Sigmoid colon (tissue), 7 donors: ENCODE results near the gene CASZ1. TPM values are rescaled to one million over a fixed set of nuclear protein-coding genes. Genes with fewer than 3 reads are reported as not detected.

Experiments
- DNase-seq: peaks from one replicate; pipeline ENCODE4 v3.0.0-alpha.2; 2019
- H3K27ac ChIP-seq, 4 donors: fragments of 200-600 bp; sonication (generic); one replicate each; pipeline ENCODE4 v1.5.1; 2016 to 2019; ENCODE audit warnings: mild to moderate bottlenecking in 1 of 4
- H3K27me3 ChIP-seq, 3 donors: fragments of 200-600 bp; sonication (generic); one replicate each; pipeline ENCODE4 v1.5.1; 2019; ENCODE audit warnings: mild to moderate bottlenecking in 1 of 3
- H3K36me3 ChIP-seq, 4 donors: fragments of 200-600 bp; sonication (generic); one replicate each; pipeline ENCODE4 v1.5.1; 2016 to 2019
- H3K4me1 ChIP-seq, 4 donors: fragments of 200-600 bp; sonication (generic); one replicate each; pipeline ENCODE4 v1.5.1; 2017 to 2019
- H3K4me3 ChIP-seq, 4 donors: fragments of 200-600 bp; sonication (generic); one replicate each; pipeline ENCODE4 v1.5.1; 2017 to 2019; ENCODE audit warnings: mild to moderate bottlenecking in 2 of 4, moderate library complexity in 1 of 4
- H3K9me3 ChIP-seq, 4 donors: fragments of 200-600 bp in 3 of 4; sonication (generic) in 3 of 4; one replicate each; pipeline versions ENCODE4 v1.5.1 to v1.6.1; 2013 to 2019
- CTCF ChIP-seq, 4 experiments: fragments of 450-650 bp in 3 of 4; fragments of 200-600 bp in 1 of 4; IDR thresholded peaks; one replicate each; pipeline ENCODE4 v1.5.1; 2016 to 2019; ENCODE audit warnings: antibody characterized with exemption in 4 of 4, mild to moderate bottlenecking in 3 of 4, moderate library complexity in 2 of 4
- EP300 ChIP-seq, 4 donors: sonication (generic); formaldehyde crosslinking; IDR thresholded peaks; one replicate each; pipeline ENCODE4 v1.6.1; 2017; ENCODE audit warnings: antibody characterized with exemption in 4 of 4
- POLR2A ChIP-seq, 2 donors: fragments of 450-650 bp; IDR thresholded peaks; one replicate each; pipeline ENCODE4 v1.6.1; 2016; ENCODE audit warnings: antibody characterized with exemption in 2 of 2, mild to moderate bottlenecking in 2 of 2, moderate library complexity in 2 of 2
- POLR2AphosphoS5 ChIP-seq, 4 donors: sonication (generic); formaldehyde crosslinking; IDR thresholded peaks; one replicate each; pipeline ENCODE4 v1.6.1; 2017; ENCODE audit warnings: antibody characterized with exemption in 4 of 4
- WGBS, 2 donors: extraction: QIAGEN DNeasy Blood & Tissue Kit; methylation state at CpG; one replicate each; pipeline ENCODE4 v1.1.7; 2013; 5-methylcytosine and 5-hydroxymethylcytosine counted together
- intact Hi-C: fragments of 100-400 bp; cut with DNase I; formaldehyde crosslinking; loops from one replicate; pipeline ENCODE4 v1.15.1; 2023
- polyA plus RNA-seq, 3 donors: library from polyadenylated mRNA; stranded (reverse); fragments of 200-250 nt; gene quantifications; one replicate each; pipeline ENCODE4 v1.2.3, GENCODE V29; 2013
- total RNA-seq, 4 donors: library from RNA; depleted of rRNA; stranded (reverse); fragments of >200 nt; gene quantifications; one replicate each; pipeline ENCODE4 v1.1.0, GENCODE V29; 2016
- donor health status: healthy with polysubstance abuse.
- donor health status: Bipolar disorder and iron deficiency.
- donor health status: healthy.

The CASZ1 gene
- total and polyA plus RNA-seq, 7 donors, result 4.2 to 47.9 (median 23.6) TPM

GRCh38 chr1:10835421-10835820 is 39.0 kb upstream of the CASZ1 start:
- H3K9me3 ChIP-seq, result no peaks in the 10 kb centered on the region
- 29 to 57% methylated on average over 12 of the region's 12 CpGs for WGBS, 2 donors
- DNase-seq, result no peak
- no peak overlapping the region for H3K4me3 ChIP-seq
- TF ChIP-seq POLR2AphosphoS5 (IDR thresholded peaks at IDR 0.05) (no peak), POLR2A (IDR thresholded peaks at IDR 0.05) (no peak), EP300 (IDR thresholded peaks at IDR 0.05) (no peak), CTCF (IDR thresholded peaks at IDR 0.05) (no peak)
- H3K4me1 ChIP-seq, result peaks cover 0 to 9% (median 7%) of the 10 kb centered on the region in 4 donors
- H3K27ac ChIP-seq, result no peak overlapping the region
- intact Hi-C loops, result no loop called here
- H3K27me3 ChIP-seq, result peaks cover 5 to 30% (median 7%) of the 10 kb centered on the region in 3 donors
- H3K36me3 ChIP-seq, result no peaks in the 10 kb centered on the region

- Histone ChIP-seq H3K27me3 (peaks cover 5 to 30% (median 7%) of the 10 kb centered on the region in 3 donors), H3K27ac (no peak overlapping the region), H3K36me3 (no peaks in the 10 kb centered on the region), H3K4me1 (peaks cover 0 to 9% (median 7%) of the 10 kb centered on the region in 4 donors), H3K4me3 (no peak overlapping the region), H3K9me3 (no peaks in the 10 kb centered on the region)
- 51 to 75% methylated on average over 16 of the region's 16 CpGs for WGBS, 2 donors
- no peak for DNase-seq
- intact Hi-C loops, result no loop called here
- TF ChIP-seq POLR2AphosphoS5 (IDR thresholded peaks at IDR 0.05), result no peak
- no peak for TF ChIP-seq POLR2A (IDR thresholded peaks at IDR 0.05)
- no peak for TF ChIP-seq EP300 (IDR thresholded peaks at IDR 0.05)
- no peak for TF ChIP-seq CTCF (IDR thresholded peaks at IDR 0.05)
Measured at GRCh38 chr1:10834770-10835412, 38.4 kb upstream of the CASZ1 start.

GRCh38 chr1:10833630-10834557 is 37.4 kb upstream of the CASZ1 start:
- Histone ChIP-seq H3K36me3 (no peaks in the 10 kb centered on the region), H3K27ac (no peak overlapping the region), H3K4me3 (no peak overlapping the region), H3K9me3 (no peaks in the 10 kb centered on the region), H3K4me1 (peaks cover 0 to 9% (median 7%) of the 10 kb centered on the region in 4 donors), H3K27me3 (peaks cover 5 to 30% (median 7%) of the 10 kb centered on the region in 3 donors)
- no peak for DNase-seq
- TF ChIP-seq EP300 (IDR thresholded peaks at IDR 0.05), result no peak
- no peak for TF ChIP-seq POLR2AphosphoS5 (IDR thresholded peaks at IDR 0.05)
- TF ChIP-seq CTCF (IDR thresholded peaks at IDR 0.05), result no peak
- TF ChIP-seq POLR2A (IDR thresholded peaks at IDR 0.05), result no peak
- intact Hi-C loops, result no loop called here
- 80 to 84% methylated on average over 9 of the region's 9 CpGs for WGBS, 2 donors

- intact Hi-C loops, result no loop called here
- H3K9me3 ChIP-seq, result no peaks in the 10 kb centered on the region
- 75 to 85% methylated on average over 3 of the region's 3 CpGs for WGBS, 2 donors
- DNase-seq, result no peak
- H3K27me3 ChIP-seq, result peaks cover 5 to 30% (median 7%) of the 10 kb centered on the region in 3 donors
- TF ChIP-seq POLR2A (IDR thresholded peaks at IDR 0.05) (no peak), EP300 (IDR thresholded peaks at IDR 0.05) (no peak), CTCF (IDR thresholded peaks at IDR 0.05) (no peak), POLR2AphosphoS5 (IDR thresholded peaks at IDR 0.05) (no peak)
- no peaks in the 10 kb centered on the region for H3K36me3 ChIP-seq
- no peak overlapping the region for H3K27ac ChIP-seq
- H3K4me3 ChIP-seq, result no peak overlapping the region
- peaks cover 0 to 9% (median 7%) of the 10 kb centered on the region in 4 donors for H3K4me1 ChIP-seq
Measured at GRCh38 chr1:10832703-10833102, 36.3 kb upstream of the CASZ1 start.
